Stimulated activated CD8-positive, alpha-beta memory T cell treated with anti-CD3 and anti-CD28 coated beads, Interleukin-2, amount 100 ng/mL, for 48 hours (primary cell): Measurements from ENCODE around the gene RFTN1.

Source experiments
- DNase-seq, 2 donors: peaks; one replicate each; pipeline ENCODE4 v3.0.0-alpha.2; 2020; ENCODE audit warnings: low read depth in 2 of 2

RFTN1 gene

GRCh38 chr3:16468002-16468335 lies 45.5 kb downstream of the RFTN1 start:
- DNase-seq = no peak

GRCh38 chr3:16467393-16467792 lies 46.1 kb downstream of the RFTN1 start:
- DNase-seq = peak; percentile 23 to 49

- DNase-seq = no peak
Observed at GRCh38 chr3:16466822-16467221, 46.7 kb downstream of the RFTN1 start.

DNA sequence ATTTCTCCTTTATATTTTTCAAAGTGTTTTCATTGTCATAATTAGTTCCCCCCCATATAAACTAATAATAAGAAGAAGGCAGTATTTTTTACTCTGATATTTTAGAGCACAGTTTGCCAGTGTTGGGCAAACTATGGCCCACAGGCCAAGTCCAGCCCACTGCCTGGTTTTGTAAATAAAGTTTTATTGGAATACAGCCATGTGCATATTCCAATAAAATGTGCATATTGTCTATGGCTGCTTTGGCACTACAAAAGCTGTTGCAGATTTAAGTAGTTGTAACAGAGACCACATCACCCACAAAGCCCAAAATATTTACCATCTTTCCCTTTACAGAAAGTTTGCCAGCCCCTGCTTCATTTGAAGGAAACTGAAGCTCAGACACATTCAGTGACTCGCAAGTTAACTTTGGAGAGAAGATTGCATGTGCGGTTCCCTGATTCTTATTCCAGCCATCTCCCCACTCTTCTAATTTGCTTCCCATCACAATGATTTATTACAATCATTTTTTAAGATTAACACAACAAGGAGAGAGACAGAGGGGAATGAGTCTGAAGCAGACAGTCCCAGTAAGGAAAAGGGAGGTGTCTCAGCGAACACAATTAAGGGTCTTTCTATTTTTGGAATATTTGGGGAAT lies 48.9 kb downstream of the RFTN1 start:
- DNase-seq = no peak

DNA sequence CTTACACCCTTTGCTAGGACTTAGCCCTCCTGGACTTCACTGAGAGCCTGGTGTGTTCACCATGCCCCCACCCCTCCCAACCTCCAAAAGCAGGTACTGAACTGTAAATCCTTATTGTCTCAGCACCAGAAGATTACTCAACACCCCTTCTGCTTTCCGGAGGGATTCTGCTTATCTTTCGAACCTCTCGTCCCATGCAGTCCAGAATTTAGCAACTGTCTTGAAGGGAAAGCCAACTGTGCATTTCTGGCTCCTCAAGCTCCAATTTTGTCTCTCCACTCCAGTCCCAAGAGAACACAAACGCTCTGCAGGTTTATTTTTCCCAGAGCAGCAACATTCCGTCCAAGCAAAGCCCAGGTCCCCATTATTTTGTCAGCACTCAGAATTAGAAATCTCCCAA lies 49.6 kb downstream of the RFTN1 start:
- DNase-seq = no peak

- DNase-seq = no peak
Observed at GRCh38 chr3:16463119-16463518, 50.4 kb downstream of the RFTN1 start.

- no peak for DNase-seq
Observed at GRCh38 chr3:16462679-16463078, 50.8 kb downstream of the RFTN1 start.

- DNase-seq = no peak
Observed at GRCh38 chr3:16461463-16462245, 51.8 kb downstream of the RFTN1 start.

DNA sequence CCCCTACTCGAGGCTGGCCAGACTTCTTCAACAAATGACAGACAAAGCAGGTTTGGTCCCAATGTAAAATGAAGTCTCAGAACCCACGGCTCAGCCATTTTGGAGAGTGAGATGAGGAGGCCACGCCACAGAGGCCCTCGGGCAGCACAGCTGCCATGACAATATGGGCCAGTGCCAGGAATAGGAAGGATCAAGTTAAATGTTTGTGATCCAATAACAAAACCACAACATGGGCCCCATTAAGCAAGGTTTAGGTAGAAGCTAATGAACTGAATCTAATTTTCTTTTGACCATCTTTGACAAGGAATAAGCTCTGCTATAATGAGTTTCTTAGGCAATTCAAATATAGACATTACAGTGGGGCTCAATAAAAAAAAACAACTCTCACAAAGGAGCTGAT lies 52.6 kb downstream of the RFTN1 start:
- DNase-seq = no peak

GRCh38 chr3:16460273-16460672 lies 53.2 kb downstream of the RFTN1 start:
- no peak for DNase-seq

- DNase-seq = no peak
Observed at GRCh38 chr3:16456784-16457415, 56.6 kb downstream of the RFTN1 start.

- DNase-seq = no peak
Observed at GRCh38 chr3:16455966-16456365, 57.5 kb downstream of the RFTN1 start.

DNA sequence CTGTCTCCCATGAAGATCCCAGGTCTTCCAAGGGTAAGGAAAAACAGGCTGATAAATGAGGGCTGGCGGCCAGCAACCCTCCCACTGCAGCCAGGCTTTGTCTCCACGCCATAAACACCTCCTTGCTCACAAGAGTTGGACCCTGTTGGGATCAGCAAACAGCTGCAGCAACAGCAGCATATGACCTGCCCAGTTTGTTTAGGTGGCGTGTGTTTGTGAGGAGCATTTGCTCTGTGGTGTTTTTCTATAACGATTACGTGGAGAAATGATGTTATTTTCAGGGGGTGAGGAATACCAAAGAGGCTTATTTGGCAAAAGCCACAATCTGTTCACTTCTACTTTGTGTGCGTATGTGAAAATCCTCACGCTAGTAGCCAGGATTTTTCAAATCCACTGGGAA lies 58.5 kb downstream of the RFTN1 start:
- no peak for DNase-seq

GRCh38 chr3:16452261-16452660 lies 61.2 kb downstream of the RFTN1 start:
- no peak for DNase-seq

DNA sequence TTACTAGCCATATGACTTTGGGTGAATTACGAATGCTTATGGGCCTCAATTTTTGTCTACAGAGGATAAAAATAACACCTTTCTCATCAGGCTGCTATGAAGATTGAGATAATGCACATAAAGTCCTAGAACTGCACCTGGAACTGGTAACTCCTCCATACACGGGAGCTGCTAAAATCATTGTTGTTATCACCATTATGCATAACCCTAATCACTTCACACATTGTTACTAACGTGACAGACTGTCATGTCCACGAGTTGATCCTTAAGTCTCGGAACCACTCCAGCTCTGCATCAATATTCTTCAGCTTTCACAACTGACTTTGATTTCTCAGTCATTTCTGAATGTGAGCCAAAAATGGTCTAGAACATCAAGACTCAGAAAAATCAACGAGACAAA lies 64.1 kb downstream of the RFTN1 start:
- DNase-seq = no peak

GRCh38 chr3:16448639-16449070 lies 64.8 kb downstream of the RFTN1 start:
- DNase-seq = peak in 1 of 2 donors; percentile 44

GRCh38 chr3:16447135-16447534 lies 66.4 kb downstream of the RFTN1 start:
- DNase-seq = no peak

DNA sequence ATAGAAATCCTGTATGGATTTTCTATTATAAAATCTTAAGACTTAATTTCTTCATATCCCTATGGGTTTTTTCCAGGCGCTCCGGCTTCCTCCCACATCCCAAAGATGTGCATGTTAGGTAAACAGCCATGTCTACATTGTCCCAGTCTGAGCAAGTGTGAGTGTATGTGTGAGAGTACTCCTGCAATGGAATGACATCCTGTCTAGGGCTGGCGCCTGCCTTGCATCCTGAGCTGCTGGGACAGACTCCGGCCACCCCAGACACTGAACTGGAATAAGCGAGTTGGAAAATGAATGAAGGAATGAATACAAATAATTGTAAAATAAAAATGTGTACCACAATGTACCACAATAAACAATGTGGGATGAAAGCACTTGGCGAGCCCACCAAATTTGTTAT lies 69.2 kb downstream of the RFTN1 start:
- DNase-seq = no peak

GRCh38 chr3:16442730-16443129 lies 70.8 kb downstream of the RFTN1 start:
- DNase-seq = no peak

DNA sequence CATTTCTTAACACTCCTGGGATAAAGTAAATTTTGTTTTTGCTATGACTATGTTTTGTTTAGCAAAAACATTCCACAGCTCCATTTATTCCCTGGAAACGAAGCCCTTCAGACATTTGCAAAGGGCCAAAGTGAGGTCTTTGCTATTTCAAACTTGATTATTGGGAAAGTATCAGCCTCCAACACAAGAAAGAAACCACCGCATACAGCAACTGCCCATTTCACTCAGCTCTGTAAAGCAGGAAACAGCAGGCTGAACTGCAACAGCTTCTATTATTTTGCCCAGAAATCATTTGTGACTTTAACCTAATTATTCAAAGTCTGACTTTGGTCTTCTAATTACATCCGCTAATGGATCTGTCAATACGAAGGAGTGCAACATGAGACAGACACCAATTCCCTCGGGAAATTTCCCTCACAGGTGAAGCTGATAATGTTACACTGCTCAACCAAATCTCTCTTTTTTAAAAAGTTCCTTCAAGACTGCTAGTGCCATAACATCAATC lies 72.1 kb downstream of the RFTN1 start:
- DNase-seq = no peak

- DNase-seq = no peak
Observed at GRCh38 chr3:16439848-16440708, 73.4 kb downstream of the RFTN1 start.
